ENCODE measurements around the gene EIF2S2. TPM values are rescaled to one million over a fixed set of nuclear protein-coding genes. Genes with fewer than 3 reads are reported as not detected.

The EIF2S2 gene
- total RNA-seq, 1 experiment from 2014 or later: 83.5 TPM

- no peaks in the 10 kb centered on the region for H3K79me2 ChIP-seq (ENCODE audit: low read length)
- no peaks in the 10 kb centered on the region for H3K9me2 ChIP-seq (replicated peaks; ENCODE audit: insufficient read depth, low read length)
- H2AFZ ChIP-seq (ENCODE audit: low read length): no peak overlapping the region
- H3K36me3 ChIP-seq (ENCODE audit: insufficient read depth, low read length): no peaks in the 10 kb centered on the region
- no peak overlapping the region for H3K9ac ChIP-seq (ENCODE audit: low read length)
- no peak overlapping the region for H3K4me3 ChIP-seq (ENCODE audit: low read length)
- H3K4me2 ChIP-seq (ENCODE audit: low read depth, low read length, poor library complexity, severe bottlenecking): no peak overlapping the region
- no peak overlapping the region for H3K27ac ChIP-seq (ENCODE audit: low read length)
- H3K9me3 ChIP-seq (ENCODE audit: low read length): no peaks in the 10 kb centered on the region
- H4K20me1 ChIP-seq (ENCODE audit: insufficient read depth, low read depth, low read length): peaks cover 11% of the 10 kb centered on the region; the same call in 1 of the 2 replicates
- no peak for DNase-seq
- no peaks in the 10 kb centered on the region for H3K27me3 ChIP-seq (ENCODE audit: low read length)
- H3K4me1 ChIP-seq (ENCODE audit: low read length): peaks cover 19% of the 10 kb centered on the region
These were observed 29.7 kb downstream of the EIF2S2 start for GRCh38 chr20:34082232-34082887.

- no peaks in the 10 kb centered on the region for H3K36me3 ChIP-seq (ENCODE audit: insufficient read depth, low read length)
- H3K9ac ChIP-seq (ENCODE audit: low read length): no peak overlapping the region
- H3K9me2 ChIP-seq (replicated peaks; ENCODE audit: insufficient read depth, low read length): no peaks in the 10 kb centered on the region
- DNase-seq: no peak
- no peaks in the 10 kb centered on the region for H3K27me3 ChIP-seq (ENCODE audit: low read length)
- H3K27ac ChIP-seq (ENCODE audit: low read length): no peak overlapping the region
- peaks cover 18% of the 10 kb centered on the region for H3K4me1 ChIP-seq (ENCODE audit: low read length)
- no peak overlapping the region for H3K4me2 ChIP-seq (ENCODE audit: low read depth, low read length, poor library complexity, severe bottlenecking)
- peaks cover 18% of the 10 kb centered on the region for H4K20me1 ChIP-seq (ENCODE audit: insufficient read depth, low read depth, low read length)
- H3K9me3 ChIP-seq (ENCODE audit: low read length): no peaks in the 10 kb centered on the region
- no peak overlapping the region for H2AFZ ChIP-seq (ENCODE audit: low read length)
- H3K4me3 ChIP-seq (ENCODE audit: low read length): no peak overlapping the region
- 0 out of 2 replicates have a peak, but pooled peaks cover 3% of the 10 kb centered on the region for H3K79me2 ChIP-seq (ENCODE audit: low read length)
These were observed 32.2 kb downstream of the EIF2S2 start for GRCh38 chr20:34079818-34080217.

GRCh38 chr20:34078540-34078939 lies 33.5 kb downstream of the EIF2S2 start:
- Histone ChIP-seq H3K9ac (ENCODE audit: low read length) (no peak overlapping the region), H4K20me1 (ENCODE audit: insufficient read depth, low read depth, low read length) (peaks cover 12% of the 10 kb centered on the region)
- DNase-seq: no peak

GRCh38 chr20:34076952-34077351 lies 35.1 kb downstream of the EIF2S2 start:
- Histone ChIP-seq H4K20me1 (ENCODE audit: insufficient read depth, low read depth, low read length) (peaks cover 12% of the 10 kb centered on the region), H3K79me2 (ENCODE audit: low read length) (peaks cover 22% of the 10 kb centered on the region), H3K36me3 (ENCODE audit: insufficient read depth, low read length) (no peaks in the 10 kb centered on the region), H3K9me3 (ENCODE audit: low read length) (no peaks in the 10 kb centered on the region), H3K9ac (ENCODE audit: low read length) (no peak overlapping the region), H2AFZ (ENCODE audit: low read length) (no peak overlapping the region), H3K27me3 (ENCODE audit: low read length) (no peaks in the 10 kb centered on the region), H3K4me2 (ENCODE audit: low read depth, low read length, poor library complexity, severe bottlenecking) (no peak overlapping the region), H3K27ac (ENCODE audit: low read length) (no peak overlapping the region), H3K4me1 (ENCODE audit: low read length) (peaks cover 3% of the 10 kb centered on the region; the same call in 1 of the 2 replicates), H3K9me2 (replicated peaks; ENCODE audit: insufficient read depth, low read length) (no peaks in the 10 kb centered on the region), H3K4me3 (ENCODE audit: low read length) (no peak overlapping the region)
- no peak for DNase-seq

More at GRCh38 chr20:34078540-34078939, 33.5 kb downstream of the EIF2S2 start:
- Histone ChIP-seq H3K27me3 (ENCODE audit: low read length) (no peaks in the 10 kb centered on the region), H3K36me3 (ENCODE audit: insufficient read depth, low read length) (no peaks in the 10 kb centered on the region), H3K4me3 (ENCODE audit: low read length) (no peak overlapping the region), H2AFZ (ENCODE audit: low read length) (no peak overlapping the region), H3K4me2 (ENCODE audit: low read depth, low read length, poor library complexity, severe bottlenecking) (no peak overlapping the region), H3K27ac (ENCODE audit: low read length) (no peak overlapping the region), H3K9me3 (ENCODE audit: low read length) (no peaks in the 10 kb centered on the region), H3K9me2 (replicated peaks; ENCODE audit: insufficient read depth, low read length) (no peaks in the 10 kb centered on the region), H3K4me1 (ENCODE audit: low read length) (peaks cover 9% of the 10 kb centered on the region), H3K79me2 (ENCODE audit: low read length) (peaks cover 7% of the 10 kb centered on the region)

- no peak for DNase-seq
- Histone ChIP-seq H3K9me2 (replicated peaks; ENCODE audit: insufficient read depth, low read length) (no peaks in the 10 kb centered on the region), H2AFZ (ENCODE audit: low read length) (no peak overlapping the region), H3K27ac (ENCODE audit: low read length) (no peak overlapping the region), H3K4me3 (ENCODE audit: low read length) (no peak overlapping the region), H3K4me1 (ENCODE audit: low read length) (peaks cover 3% of the 10 kb centered on the region; the same call in 1 of the 2 replicates), H3K27me3 (ENCODE audit: low read length) (no peaks in the 10 kb centered on the region), H3K79me2 (ENCODE audit: low read length) (peaks cover 31% of the 10 kb centered on the region), H3K4me2 (ENCODE audit: low read depth, low read length, poor library complexity, severe bottlenecking) (no peak overlapping the region), H3K9ac (ENCODE audit: low read length) (no peak overlapping the region), H4K20me1 (ENCODE audit: insufficient read depth, low read depth, low read length) (peaks cover 12% of the 10 kb centered on the region), H3K9me3 (ENCODE audit: low read length) (no peaks in the 10 kb centered on the region), H3K36me3 (ENCODE audit: insufficient read depth, low read length) (no peaks in the 10 kb centered on the region)
These were observed 36.4 kb downstream of the EIF2S2 start for GRCh38 chr20:34075647-34076046.

- Histone ChIP-seq H3K4me3 (ENCODE audit: low read length) (no peak overlapping the region), H3K27me3 (ENCODE audit: low read length) (no peaks in the 10 kb centered on the region), H3K9me2 (replicated peaks; ENCODE audit: insufficient read depth, low read length) (no peaks in the 10 kb centered on the region), H3K79me2 (ENCODE audit: low read length) (peaks cover 46% of the 10 kb centered on the region), H3K36me3 (ENCODE audit: insufficient read depth, low read length) (no peaks in the 10 kb centered on the region), H2AFZ (ENCODE audit: low read length) (no peak overlapping the region), H4K20me1 (ENCODE audit: insufficient read depth, low read depth, low read length) (peaks cover 18% of the 10 kb centered on the region), H3K9me3 (ENCODE audit: low read length) (no peaks in the 10 kb centered on the region), H3K27ac (ENCODE audit: low read length) (no peak overlapping the region), H3K4me1 (ENCODE audit: low read length) (peaks cover 3% of the 10 kb centered on the region; the same call in 1 of the 2 replicates), H3K4me2 (ENCODE audit: low read depth, low read length, poor library complexity, severe bottlenecking) (no peak overlapping the region), H3K9ac (ENCODE audit: low read length) (no peak overlapping the region)
- no peak for DNase-seq
These were observed 37.8 kb downstream of the EIF2S2 start for GRCh38 chr20:34074101-34074760.

- H3K27ac ChIP-seq (ENCODE audit: low read length): no peak overlapping the region
- peaks cover 27% of the 10 kb centered on the region for H4K20me1 ChIP-seq (ENCODE audit: insufficient read depth, low read depth, low read length)
- H3K4me1 ChIP-seq (ENCODE audit: low read length): peaks cover 6% of the 10 kb centered on the region; the same call in 1 of the 2 replicates
- DNase-seq: no peak
- H2AFZ ChIP-seq (ENCODE audit: low read length): no peak overlapping the region
- H3K4me3 ChIP-seq (ENCODE audit: low read length): no peak overlapping the region
- H3K9me2 ChIP-seq (replicated peaks; ENCODE audit: insufficient read depth, low read length): no peaks in the 10 kb centered on the region
- no peak overlapping the region for H3K4me2 ChIP-seq (ENCODE audit: low read depth, low read length, poor library complexity, severe bottlenecking)
- H3K9me3 ChIP-seq (ENCODE audit: low read length): no peaks in the 10 kb centered on the region
- H3K27me3 ChIP-seq (ENCODE audit: low read length): no peaks in the 10 kb centered on the region
- no peaks in the 10 kb centered on the region for H3K36me3 ChIP-seq (ENCODE audit: insufficient read depth, low read length)
- peaks cover 59% of the 10 kb centered on the region for H3K79me2 ChIP-seq (ENCODE audit: low read length)
- H3K9ac ChIP-seq (ENCODE audit: low read length): no peak overlapping the region
These were observed 39.3 kb downstream of the EIF2S2 start for GRCh38 chr20:34072778-34073177.

- Histone ChIP-seq H3K79me2 (ENCODE audit: low read length) (peaks cover 60% of the 10 kb centered on the region), H3K4me2 (ENCODE audit: low read depth, low read length, poor library complexity, severe bottlenecking) (no peak overlapping the region), H3K36me3 (ENCODE audit: insufficient read depth, low read length) (no peaks in the 10 kb centered on the region), H3K4me1 (ENCODE audit: low read length) (peaks cover 6% of the 10 kb centered on the region; the same call in 1 of the 2 replicates), H3K9me3 (ENCODE audit: low read length) (no peaks in the 10 kb centered on the region), H3K9me2 (replicated peaks; ENCODE audit: insufficient read depth, low read length) (no peaks in the 10 kb centered on the region), H3K4me3 (ENCODE audit: low read length) (no peak overlapping the region), H4K20me1 (ENCODE audit: insufficient read depth, low read depth, low read length) (peaks cover 27% of the 10 kb centered on the region), H3K27me3 (ENCODE audit: low read length) (no peaks in the 10 kb centered on the region), H2AFZ (ENCODE audit: low read length) (no peak overlapping the region), H3K27ac (ENCODE audit: low read length) (no peak overlapping the region), H3K9ac (ENCODE audit: low read length) (no peak overlapping the region)
- no peak for DNase-seq
These were observed 40.0 kb downstream of the EIF2S2 start for GRCh38 chr20:34072076-34072475.
